GM11168 (cell line): ENCODE data around the gene POLL.

ENCODE experiments used
- in situ Hi-C: fragments of 300-500 bp; cut with MboI; formaldehyde crosslinking; loops from one replicate; pipeline ENCODE4 v1.12.0; 2022; ENCODE audit warnings: low sequenced_read_pairs; ENCODE audit not compliant: unreplicated experiment

POLL gene

DNA sequence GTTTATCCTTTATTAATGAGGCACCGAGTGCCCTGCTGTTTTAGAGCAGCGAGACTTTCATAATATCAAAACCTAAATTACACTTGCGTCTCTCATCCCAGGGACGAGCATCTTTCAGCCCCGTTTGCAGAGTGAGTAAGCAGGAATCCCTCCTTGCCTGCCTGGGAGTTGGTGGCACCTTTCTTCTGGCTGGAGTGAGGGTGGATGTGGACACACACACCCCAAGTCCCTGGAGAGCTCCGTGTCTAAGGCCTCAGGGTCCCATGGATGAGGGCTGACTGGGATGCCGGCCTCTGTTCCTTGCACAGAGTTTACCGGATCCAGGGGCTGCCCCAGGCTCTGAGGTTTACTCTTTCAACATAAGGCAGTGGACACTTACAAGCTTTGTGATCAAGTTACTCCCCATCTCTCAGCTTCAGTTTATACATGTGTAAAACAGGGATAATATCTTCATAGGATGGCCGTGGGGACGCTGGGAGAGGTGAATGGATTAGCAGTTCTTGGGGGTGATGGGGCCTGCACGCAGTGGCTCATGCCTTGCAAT, 24.5 kb downstream of the POLL start:
- in situ Hi-C loops: loop anchor here (10.0 to 25.0 kb wide), 2 partner anchors 276 to 349 kb away; no protein-coding TSS in a partner anchor

DNA sequence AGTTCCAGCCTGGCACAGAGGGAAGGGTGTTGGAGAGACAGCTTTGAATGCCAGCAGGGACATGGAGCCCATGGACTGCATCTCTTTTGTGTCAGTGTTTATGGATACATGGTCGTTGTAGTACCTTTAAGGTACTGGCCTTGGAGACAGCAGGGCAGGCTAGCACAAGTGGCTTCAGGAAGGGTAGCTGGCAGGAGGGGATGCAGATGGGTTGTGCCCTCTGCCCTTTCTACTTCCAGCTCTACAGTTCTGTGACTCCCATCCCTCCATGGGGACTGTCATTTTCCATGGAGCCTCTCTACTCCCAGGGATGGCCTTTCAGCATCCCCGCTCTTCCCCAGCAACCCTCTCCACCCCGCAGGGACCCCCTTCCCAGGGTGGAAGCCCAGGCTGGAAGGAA, 25.1 kb downstream of the POLL start:
- in situ Hi-C loops: loop anchor here (10.0 to 25.0 kb wide), 2 partner anchors 276 to 348 kb away; no protein-coding TSS in a partner anchor

DNA sequence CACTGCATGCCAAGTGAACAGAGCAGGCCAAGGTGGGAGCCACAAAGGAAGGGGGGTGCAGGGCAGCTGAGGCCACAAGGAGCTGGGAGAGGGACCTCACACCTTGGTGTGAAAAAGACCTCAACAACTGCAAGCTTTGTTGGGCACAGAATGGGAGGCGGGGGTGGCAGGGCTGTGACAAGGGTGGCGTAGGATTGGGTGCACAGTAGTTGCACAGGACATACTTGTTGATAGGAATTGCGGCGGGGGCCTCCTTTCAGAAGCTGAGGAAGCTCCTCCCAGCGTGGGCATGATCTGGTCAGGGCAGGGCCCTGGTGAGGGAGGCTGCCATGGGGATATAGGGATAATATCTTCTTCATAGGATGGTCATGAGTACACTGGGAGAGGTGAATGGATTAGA, 25.8 kb downstream of the POLL start:
- in situ Hi-C loops: loop anchor here (10.0 to 25.0 kb wide), 2 partner anchors 275 to 347 kb away; no protein-coding TSS in a partner anchor

DNA sequence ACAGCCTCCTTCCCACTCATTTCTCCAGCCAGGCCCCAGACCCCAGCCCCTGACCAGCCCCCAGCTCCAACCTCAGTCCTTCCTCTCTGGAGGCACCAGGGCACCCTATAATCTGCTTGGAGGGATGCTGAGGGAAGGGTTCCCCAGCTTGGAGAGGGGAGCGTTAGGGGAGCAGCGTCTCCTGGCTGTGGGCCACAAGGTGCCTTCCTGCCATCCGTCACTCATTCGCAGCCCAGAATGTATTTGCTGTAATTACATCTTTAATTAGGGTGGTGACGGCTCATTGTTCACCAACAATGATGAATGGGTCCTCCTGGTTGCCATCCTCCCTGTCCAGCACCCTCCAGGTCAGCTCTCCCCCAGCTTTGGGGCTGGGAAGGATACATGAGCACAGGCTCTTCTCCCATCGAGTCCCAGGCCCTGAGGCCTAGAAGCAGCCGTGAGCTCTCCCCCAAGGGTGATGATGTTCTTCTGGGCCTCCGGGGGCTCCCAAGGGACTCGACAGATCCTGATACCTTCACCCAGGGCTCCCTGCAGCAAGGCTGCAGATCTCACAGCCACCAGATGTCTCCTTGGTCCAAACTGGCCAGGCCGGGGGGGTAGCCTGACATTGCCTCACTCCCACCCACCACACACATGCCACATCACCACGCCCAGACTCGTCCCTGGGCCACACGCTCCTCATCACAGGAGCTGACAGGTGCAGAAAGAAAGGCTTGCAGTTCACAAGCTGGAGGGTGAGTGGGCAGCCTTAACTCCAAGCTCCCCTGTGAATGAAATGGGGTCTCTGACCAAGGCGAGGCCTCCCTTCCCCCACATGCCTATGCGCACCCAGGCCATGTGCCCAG, 26.8 kb downstream of the POLL start:
- in situ Hi-C loops: loop anchor here (10.0 to 25.0 kb wide), 2 partner anchors 274 to 346 kb away; no protein-coding TSS in a partner anchor

DNA sequence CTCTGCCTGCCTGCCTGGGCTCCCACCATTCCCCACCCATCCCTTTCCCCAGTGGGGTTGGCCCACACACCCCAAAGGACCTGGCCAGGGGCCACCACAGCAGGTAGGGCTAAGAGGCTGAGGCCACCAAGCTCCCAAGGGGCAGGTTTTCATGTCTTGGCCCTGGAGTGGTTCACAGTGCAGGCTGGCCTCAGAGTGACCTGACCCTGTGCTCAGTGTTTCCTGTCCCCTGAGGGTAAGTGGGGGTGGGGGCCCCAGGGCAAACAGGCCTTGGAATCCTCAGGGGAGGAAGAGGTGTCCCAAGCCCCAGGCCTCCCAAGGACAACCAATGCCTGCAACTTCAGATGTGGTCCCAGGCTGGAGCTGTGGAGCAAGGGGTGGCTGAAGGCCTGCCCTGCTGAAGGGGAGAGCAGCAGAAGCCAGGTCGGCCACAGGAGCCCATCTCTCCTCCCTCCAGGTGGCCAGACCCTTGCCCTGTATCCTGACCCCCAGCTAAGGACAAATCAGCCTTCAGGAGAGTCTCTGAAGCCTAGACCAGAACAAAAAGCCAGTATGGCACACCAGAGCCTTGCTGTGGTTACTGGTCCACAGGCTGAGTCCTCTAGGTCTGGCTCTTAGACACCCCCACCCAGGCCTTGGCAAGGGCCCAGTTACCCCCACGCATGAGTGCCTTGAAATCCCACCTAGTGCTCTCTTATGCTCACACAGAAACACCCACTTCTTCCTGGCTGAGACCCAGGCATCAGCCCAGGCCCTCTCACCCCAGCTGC, 27.6 kb downstream of the POLL start:
- in situ Hi-C loops: loop anchor here (10.0 to 25.0 kb wide), 2 partner anchors 273 to 346 kb away; no protein-coding TSS in a partner anchor

DNA sequence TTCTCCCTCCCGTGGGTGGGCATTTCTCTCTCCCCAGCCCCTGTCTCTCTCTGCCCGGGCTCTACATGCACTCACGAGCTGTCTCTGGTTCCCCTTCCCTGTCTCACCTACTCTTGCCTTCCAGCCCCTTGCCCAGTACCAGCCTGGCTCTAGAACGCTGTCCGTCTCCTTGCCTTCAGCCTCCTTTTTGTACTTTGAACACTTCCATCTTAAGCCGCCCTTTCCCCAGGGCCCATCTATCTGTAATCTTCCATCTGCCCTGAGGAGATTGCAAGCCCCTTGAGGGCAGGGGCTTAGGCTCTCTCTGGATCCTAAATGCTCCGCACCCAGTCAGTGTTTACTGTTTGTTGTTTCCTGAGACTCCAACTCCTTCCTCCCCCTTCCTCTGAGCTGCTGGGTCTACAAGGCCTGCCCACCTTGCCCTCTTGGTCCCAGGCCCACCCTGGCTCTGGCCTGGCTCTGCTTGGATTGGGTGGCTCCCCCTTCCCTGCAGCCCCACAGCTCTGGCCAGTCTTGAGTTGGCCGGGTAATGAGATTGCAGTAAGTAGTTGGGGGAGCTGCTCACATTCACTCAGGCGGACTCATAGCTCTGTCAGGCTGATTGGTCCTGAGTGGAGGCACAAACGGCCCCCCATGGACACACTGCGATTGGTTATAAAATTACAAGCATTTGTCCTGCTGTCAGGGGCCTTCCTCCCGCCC, 28.3 kb downstream of the POLL start:
- in situ Hi-C loops: loop anchor here (10.0 to 25.0 kb wide), 2 partner anchors 272 to 345 kb away; no protein-coding TSS in a partner anchor

DNA sequence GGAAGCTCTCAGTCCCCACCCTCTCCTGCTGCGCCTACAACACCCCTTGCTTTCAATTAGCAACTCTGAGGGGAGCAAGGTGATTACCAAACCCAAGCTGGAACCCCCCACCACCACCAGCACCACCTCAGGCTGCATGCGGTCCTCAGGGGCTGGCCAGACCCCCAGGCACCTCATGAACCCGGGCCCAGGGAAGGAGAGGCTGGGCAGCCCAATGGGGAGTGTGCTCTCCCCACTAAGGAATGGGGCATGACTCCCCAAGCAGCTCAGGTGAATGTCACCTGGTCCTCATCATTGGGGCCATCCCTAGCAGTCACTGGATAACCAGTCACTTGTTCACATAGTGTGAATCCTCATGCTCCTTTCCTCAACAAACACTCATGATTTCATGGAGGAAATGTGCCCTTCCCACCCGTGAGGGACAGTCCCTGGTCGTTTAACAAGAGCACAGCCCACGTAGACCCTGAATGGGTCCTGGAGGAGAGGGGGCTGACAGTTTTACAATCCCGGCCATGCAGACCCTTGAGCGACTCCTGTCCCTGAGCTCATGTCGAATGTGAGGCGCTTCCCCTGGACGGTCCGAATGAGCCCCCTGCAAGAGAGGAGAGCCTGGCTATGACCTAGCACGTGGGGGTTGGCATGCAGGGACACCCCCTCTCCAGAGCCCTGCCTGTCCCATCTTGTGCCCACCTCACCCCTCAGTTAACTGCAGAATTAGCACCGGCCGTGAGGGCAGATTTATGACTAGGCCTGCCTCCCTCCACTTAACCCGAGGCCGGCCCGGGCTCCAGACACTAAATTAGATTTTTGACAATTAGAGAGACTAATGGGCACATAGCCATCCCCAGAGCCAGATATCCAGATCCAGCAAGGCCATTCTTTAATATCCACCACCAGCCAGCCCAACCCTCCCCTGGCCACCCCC, 29.1 kb downstream of the POLL start:
- in situ Hi-C loops: loop anchor here (25.0 kb wide), 1 partner anchor 272 kb away; no protein-coding TSS in a partner anchor

DNA sequence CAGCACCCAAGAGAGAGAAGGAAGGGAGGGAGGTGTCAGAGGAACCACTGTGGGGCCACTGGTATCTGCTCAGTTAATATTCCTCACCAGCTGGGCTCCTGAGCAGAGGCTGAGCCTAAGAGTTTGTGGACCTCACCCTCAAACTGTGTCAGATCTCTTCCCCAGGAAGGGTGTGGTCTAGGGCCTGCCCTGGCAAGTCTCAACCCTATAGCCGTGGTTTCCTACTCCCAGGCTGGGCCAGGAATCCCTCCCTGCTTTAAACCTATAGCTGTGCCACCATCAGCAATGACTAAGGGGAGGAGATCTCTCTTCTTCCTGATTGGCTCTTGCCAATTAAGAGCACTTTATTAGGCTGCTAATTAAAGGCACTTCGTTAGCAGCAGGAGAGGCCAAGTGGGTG, 29.9 kb downstream of the POLL start:
- in situ Hi-C loops: loop anchor here (25.0 kb wide), 1 partner anchor 271 kb away; no protein-coding TSS in a partner anchor

DNA sequence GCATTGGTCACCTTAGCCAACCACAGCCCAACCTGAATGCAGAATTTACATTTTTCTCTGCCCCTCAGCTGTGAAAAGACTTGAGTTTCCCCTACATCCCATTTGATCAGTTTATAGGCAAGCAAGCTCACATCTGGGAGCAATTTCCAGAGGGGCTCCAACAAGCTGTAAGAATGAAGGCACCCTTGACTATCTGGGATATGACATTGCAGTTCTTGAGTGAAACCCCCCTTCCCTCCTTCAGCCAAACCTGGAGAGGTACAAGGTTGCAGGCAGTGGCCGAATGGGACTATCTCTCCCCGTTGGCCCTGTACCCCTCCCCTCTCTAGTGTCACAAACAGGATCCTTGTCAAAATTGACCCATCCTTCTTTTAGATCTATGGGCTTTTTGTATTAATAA, 30.5 kb downstream of the POLL start:
- in situ Hi-C loops: loop anchor here (25.0 kb wide), 1 partner anchor 270 kb away; no protein-coding TSS in a partner anchor

DNA sequence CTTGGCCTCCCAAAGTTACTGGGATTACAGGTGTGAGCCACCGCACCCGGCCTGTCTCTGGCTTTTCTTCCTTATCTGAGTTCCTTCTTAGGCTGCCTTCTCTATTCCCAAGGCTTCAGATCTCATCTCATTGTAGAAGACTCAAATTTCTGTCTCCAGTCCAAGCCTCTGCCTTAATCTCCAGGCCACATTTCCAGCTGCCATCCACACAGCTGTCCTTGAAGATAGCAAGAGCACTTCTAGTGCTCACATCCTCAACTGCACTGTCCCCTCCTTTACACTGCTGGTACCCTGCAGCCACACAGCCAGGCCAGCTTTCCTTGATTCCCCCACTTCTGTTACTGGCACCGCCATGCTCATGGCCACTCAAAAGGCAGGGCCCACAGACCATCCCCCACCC, 35.6 kb downstream of the POLL start:
- in situ Hi-C loops: loop anchor here (25.0 kb wide), 1 partner anchor 265 kb away; no protein-coding TSS in a partner anchor

DNA sequence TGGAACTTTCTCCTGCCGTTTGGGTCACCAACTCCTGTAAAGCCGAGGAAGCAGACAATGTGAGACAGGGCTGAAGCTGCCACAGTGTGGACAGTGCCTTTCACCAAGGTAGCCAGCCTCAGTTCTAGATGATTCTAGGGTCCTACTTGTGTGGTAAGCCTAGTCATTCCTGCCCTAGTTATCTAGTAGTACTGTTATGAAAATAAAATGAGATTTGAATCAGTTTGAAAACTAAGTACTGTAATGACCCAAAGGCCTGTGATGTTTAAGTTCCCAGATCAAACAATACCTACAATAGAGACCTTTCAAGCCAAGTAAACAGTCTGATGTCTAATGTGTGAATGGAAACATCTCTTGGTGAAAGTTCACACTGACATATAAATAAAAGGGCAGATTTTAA, 37.1 kb downstream of the POLL start:
- in situ Hi-C loops: loop anchor here (25.0 kb wide), 1 partner anchor 264 kb away; no protein-coding TSS in a partner anchor

DNA sequence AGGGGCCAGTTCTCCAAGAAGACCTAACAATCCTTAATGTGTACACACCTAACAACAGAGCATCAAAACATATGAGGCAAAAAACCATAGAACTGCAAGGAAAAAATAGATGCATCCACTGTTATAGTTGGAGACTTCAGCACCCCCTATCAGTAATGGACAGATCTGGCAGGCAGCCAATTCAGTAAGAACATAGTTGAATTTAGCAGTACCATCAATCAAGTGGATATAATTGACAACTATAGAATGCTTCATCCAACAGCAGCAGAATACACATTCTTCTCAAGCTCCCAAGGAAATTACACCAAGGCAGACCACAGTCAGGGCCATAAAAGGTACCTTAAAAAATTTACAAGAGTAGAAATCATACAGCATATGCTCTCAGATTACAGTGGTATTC, 42.2 kb downstream of the POLL start:
- in situ Hi-C loops: no loop called here

DNA sequence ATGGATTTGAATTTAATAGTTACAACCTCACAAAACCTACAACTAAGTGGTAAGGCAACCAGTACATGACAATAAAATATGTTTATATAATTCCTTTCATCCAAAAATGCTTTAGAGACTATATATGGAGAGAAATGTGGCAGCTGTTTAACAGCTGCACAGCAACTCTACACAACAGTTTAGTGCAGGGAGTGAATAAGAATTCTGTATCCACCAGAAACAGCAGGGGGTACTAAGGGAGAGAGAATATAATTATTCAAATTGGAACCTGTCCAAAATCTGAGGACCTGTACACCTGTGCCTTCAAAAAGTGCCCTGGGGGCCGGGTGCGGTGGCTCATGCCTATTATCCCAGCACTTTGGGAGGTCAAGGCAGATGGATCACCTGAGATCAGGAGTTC, 49.6 kb downstream of the POLL start:
- in situ Hi-C loops: no loop called here

DNA sequence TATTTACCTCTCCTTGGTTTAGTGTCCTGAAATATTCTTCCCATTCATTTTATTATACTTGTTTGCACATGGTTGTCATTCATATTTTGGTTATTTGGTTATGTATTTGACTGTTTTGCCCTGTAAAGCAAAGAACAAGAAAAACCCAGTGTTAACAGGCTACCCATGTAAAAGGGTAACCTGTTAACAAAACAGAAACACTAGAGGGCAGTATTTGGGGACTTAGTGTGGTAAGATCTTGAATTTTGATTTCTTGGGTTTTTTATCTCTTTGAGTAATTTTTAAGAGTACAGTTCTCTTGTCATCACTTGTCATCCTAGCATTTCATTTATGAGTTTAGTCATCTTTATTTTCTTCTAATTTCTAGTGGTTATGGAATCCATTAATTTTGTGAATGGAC, 51.3 kb downstream of the POLL start:
- in situ Hi-C loops: no loop called here

DNA sequence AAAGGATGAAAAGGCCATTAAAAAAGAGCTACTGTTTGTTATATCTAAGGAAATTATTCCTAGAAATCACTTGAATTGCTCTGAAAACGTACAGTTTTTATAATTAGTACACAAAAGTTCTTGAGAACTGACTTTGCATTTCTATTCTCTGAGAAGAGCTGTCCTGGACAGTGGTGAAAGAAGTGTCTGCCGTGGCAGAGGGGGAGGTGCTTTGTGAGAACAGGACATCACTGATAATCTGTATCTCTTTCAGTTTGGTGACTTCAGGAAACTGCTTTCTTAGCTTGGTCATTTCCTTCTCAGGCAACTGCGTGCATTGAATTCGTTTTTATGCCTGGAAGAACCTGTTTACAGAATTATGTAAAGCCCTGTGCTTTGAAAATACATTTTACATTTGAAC, 52.1 kb downstream of the POLL start:
- in situ Hi-C loops: no loop called here

DNA sequence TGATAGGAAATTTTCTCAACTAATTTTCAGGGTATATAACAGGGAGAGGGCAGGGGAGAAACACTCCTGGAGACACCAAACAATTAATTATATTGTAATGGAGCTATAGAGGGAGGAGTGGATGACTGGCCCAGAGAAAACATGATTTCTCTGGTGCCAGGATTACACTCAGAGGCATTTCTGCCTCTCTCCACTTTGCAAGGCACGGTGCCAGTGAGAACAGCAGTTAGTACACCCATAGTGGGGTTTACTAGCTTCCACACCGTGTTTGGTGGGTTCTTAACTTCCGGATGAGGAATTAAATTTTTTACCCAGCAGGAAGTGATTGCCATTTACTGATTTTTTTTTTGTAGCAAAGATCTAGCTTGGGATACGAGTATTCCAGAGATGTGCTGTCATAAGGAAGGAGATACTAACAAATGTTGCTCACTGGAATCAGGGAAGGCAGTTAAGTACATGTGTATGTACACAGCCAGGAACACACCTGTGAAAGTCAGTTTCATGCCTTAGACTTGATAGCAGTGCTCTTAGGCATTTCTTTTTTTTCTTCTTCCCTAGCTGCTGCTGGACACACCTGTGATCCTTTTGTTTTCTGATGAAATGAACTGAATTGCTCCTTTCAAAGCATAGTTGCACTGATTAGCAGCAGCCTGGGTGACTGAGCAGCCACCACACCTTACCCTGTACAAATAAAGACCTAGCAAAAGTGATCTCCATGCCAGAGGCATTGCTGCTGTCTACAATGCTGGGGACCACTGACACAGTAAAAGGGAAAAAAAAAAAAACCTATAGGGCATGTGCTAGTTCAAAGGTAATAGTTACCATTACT, 58.1 kb downstream of the POLL start:
- in situ Hi-C loops: no loop called here

DNA sequence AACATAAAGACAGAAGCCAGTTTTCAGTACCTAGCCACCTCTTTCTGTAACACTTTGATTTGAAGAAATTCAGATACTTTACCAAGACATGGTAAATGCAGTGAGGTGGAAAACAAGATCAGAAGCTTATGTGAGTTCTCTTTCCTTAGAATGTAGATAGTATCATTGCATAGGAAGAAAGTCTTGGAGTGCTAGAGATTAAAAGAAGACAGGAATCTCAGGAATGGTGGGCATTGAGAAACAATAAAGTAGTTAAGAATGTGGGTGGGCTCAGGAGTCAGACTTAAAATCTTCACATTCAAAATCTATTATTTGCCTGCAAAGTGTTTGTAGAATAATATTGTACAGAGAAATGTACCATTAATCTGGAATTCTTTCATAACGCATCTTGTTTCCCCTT, 58.9 kb downstream of the POLL start:
- in situ Hi-C loops: no loop called here
